K562 (cell line): ENCODE results near the gene CAPN5. TPM values are rescaled to one million over a fixed set of nuclear protein-coding genes. Genes with fewer than 3 reads are reported as not detected.

Source experiments
- ATAC-seq: fragments of 200-7000 bp; cut with Tn5 transposase; 3 replicates; pipeline ENCODE4 v1.9.1; 2020; ENCODE audit warnings: moderate library complexity
- BruUV-seq: library from RNA; stranded (reverse); fragments of 400-500 nt; replicated peaks from 2 replicates; lab custom pipeline; 2021; lab: Mats Ljungman, UMichigan
- CTCF ChIA-PET: fragments of 300-600 bp; formaldehyde crosslinking; extraction: SDS; loops from one replicate; lab custom pipeline; 2021; ENCODE audit warnings: low intra/inter-chr PET ratio; lab: Yijun Ruan, JAX
- POLR2A ChIA-PET: fragments of 300-600, 350-650 bp; sonication (Branson Sonifier 250); formaldehyde crosslinking; extraction: SDS; loops from one replicate; lab custom pipeline; 2021; ENCODE audit warnings: antibody characterized with exemption, inconsistent platforms; lab: Yijun Ruan, JAX
- DNase-seq, 4 experiments: peaks; one replicate each; pipeline versions ENCODE4 v3.0.0 to v3.0.0-alpha.2; 2011 to 2018; ENCODE audit warnings: low spot score in 3 of 4, mixed read lengths in 3 of 4; ENCODE audit errors: extremely low read depth in 1 of 4
- FAIRE-seq: peaks from 2 replicates; lab custom pipeline; 2011; peaks lifted over from hg19 to GRCh38; lab: Jason Lieb, UNC
- H2AFZ ChIP-seq: 2 replicates; pipeline ENCODE4 v1.6.0; 2011; ENCODE audit warnings: low read depth, low read length, control low read depth, inconsistent platforms
- H3K27ac ChIP-seq: fragments of 200-600 bp; 3 replicates; pipeline ENCODE4 v1.8.0; 2011; ENCODE audit warnings: low read depth, mild to moderate bottlenecking, control low read depth, inconsistent platforms, low read length, moderate library complexity, mixed read lengths; ENCODE audit errors: extremely low read depth
- H3K27me3 ChIP-seq, 2 experiments: fragments of 300-600 bp in 1 of 2; 2 replicates in 1 of 2; 3 replicates in 1 of 2; pipeline versions ENCODE4 v1.6.0 to v1.8.0; 2011; ENCODE audit warnings: inconsistent platforms in 2 of 2, low read length in 2 of 2, mild to moderate bottlenecking in 1 of 2, mixed read lengths in 1 of 2, moderate library complexity in 1 of 2; ENCODE audit not compliant: control insufficient read depth in 2 of 2, insufficient read depth in 2 of 2
- H3K36me3 ChIP-seq: fragments of 300-600 bp; 3 replicates; pipeline ENCODE4 v1.8.0; 2011; ENCODE audit warnings: mild to moderate bottlenecking, low read length, inconsistent platforms; ENCODE audit not compliant: control insufficient read depth, insufficient read depth
- H3K4me1 ChIP-seq, 2 experiments: fragments of 200-600 bp in 1 of 2; replicated peaks in 1 of 2; 2 replicates in 1 of 2; 3 replicates in 1 of 2; pipeline versions ENCODE4 v1.5.1 to v1.8.0; 2011; ENCODE audit warnings: inconsistent platforms in 2 of 2, low read length in 2 of 2, mild to moderate bottlenecking in 1 of 2, mixed read lengths in 1 of 2, moderate library complexity in 1 of 2; ENCODE audit not compliant: control insufficient read depth in 2 of 2, insufficient read depth in 2 of 2
- H3K4me2 ChIP-seq: 2 replicates; pipeline ENCODE4 v1.6.1; 2011; ENCODE audit warnings: low read length, control low read depth, inconsistent platforms, mixed read lengths; ENCODE audit not compliant: insufficient read depth
- H3K4me3 ChIP-seq: fragments of 200-600 bp; sonication (generic), shearing (Covaris generic); 2 replicates; pipeline ENCODE4 v1.5.1; 2016; ENCODE audit warnings: control low read depth, inconsistent platforms
- H3K79me2 ChIP-seq: fragments of 200-600 bp; 3 replicates; pipeline ENCODE4 v1.8.0; 2011; ENCODE audit warnings: low read length, inconsistent platforms; ENCODE audit not compliant: control insufficient read depth, insufficient read depth
- H3K9ac ChIP-seq, 2 experiments: 2 replicates each; pipeline versions ENCODE4 v1.6.0 to v1.6.1; 2011; ENCODE audit warnings: low read depth in 2 of 2, low read length in 2 of 2, control low read depth in 1 of 2, inconsistent platforms in 1 of 2, mild to moderate bottlenecking in 1 of 2, mixed read lengths in 1 of 2; ENCODE audit not compliant: insufficient read depth in 1 of 2
- H3K9me1 ChIP-seq: one replicate; pipeline ENCODE4 v1.6.0; 2011; ENCODE audit warnings: inconsistent platforms, mild to moderate bottlenecking, low read length, moderate library complexity; ENCODE audit not compliant: control insufficient read depth, insufficient read depth
- H3K9me3 ChIP-seq: replicated peaks from 2 replicates; pipeline ENCODE4 v1.5.1; 2011; ENCODE audit warnings: low read depth, low read length, inconsistent platforms; ENCODE audit not compliant: control insufficient read depth, insufficient read depth
- H4K20me1 ChIP-seq: replicated peaks from 2 replicates; pipeline ENCODE4 v1.6.1; 2011; ENCODE audit warnings: low read length, inconsistent platforms, mixed read lengths; ENCODE audit not compliant: control insufficient read depth, insufficient read depth
- ADNP ChIP-seq: fragments of 200-800 bp; sonication (Bioruptor generic); IDR thresholded peaks from 2 replicates; pipeline ENCODE4 v1.6.1; 2016; ENCODE audit warnings: missing genetic modification characterization, missing compliant biosample characterization
- EP300 ChIP-seq: IDR thresholded peaks from 2 replicates; pipeline ENCODE4 v1.6.1; 2012; ENCODE audit warnings: low read length, improper control_type of control experiment
- ETS2 ChIP-seq: IDR thresholded peaks from 2 replicates; pipeline ENCODE4 v1.6.1; 2016; ENCODE audit warnings: borderline replicate concordance, missing genetic modification characterization, mild to moderate bottlenecking, moderate library complexity, missing compliant biosample characterization; ENCODE audit not compliant: poor library complexity, severe bottlenecking
- HEY1 ChIP-seq: fragments of 250-450 bp; sonication (Bioruptor Pico); IDR thresholded peaks from 2 replicates; pipeline ENCODE4 v1.5.0; 2020; ENCODE audit warnings: mild to moderate bottlenecking, moderate library complexity, borderline replicate concordance
- MCM7 ChIP-seq, 2 experiments: fragments of 450-650 bp; IDR thresholded peaks; 2 replicates each; pipeline ENCODE4 v1.6.1; 2016 to 2018
- RNF2 ChIP-seq: sonication (generic); IDR thresholded peaks from 2 replicates; pipeline ENCODE4 v1.6.1; 2016
- SETDB1 ChIP-seq: IDR thresholded peaks from one replicate; pipeline ENCODE4 v1.6.1; 2012; ENCODE audit warnings: low read length, control low read depth, inconsistent platforms
- SMAD2 ChIP-seq: fragments of 150-350 bp; IDR thresholded peaks from 2 replicates; pipeline ENCODE4 v1.6.1; 2014; ENCODE audit warnings: low read depth, mild to moderate bottlenecking, low read length
- SP1 ChIP-seq: sonication (generic); formaldehyde crosslinking; IDR thresholded peaks from 2 replicates; pipeline ENCODE4 v1.8.1; 2022; ENCODE audit warnings: mild to moderate bottlenecking, missing genetic modification reagents
- STAT5A ChIP-seq: IDR thresholded peaks from 2 replicates; pipeline ENCODE4 v1.6.1; 2012; ENCODE audit warnings: low read length, inconsistent platforms, borderline replicate concordance
- TOE1 ChIP-seq, 2 experiments: fragments of 450-650 bp in 1 of 2; sonication (generic) in 1 of 2; formaldehyde crosslinking in 1 of 2; IDR thresholded peaks; 2 replicates each; pipeline versions ENCODE4 v1.7.1 to v1.8.0; 2016 to 2022; ENCODE audit warnings: borderline replicate concordance in 2 of 2, mild to moderate bottlenecking in 2 of 2, antibody characterized with exemption in 1 of 2, inconsistent platforms in 1 of 2, low read depth in 1 of 2, missing genetic modification reagents in 1 of 2, moderate library complexity in 1 of 2
- ZNF121 ChIP-seq: sonication (generic); formaldehyde crosslinking; conservative IDR thresholded peaks from 2 replicates; pipeline ENCODE4 v1.8.0; 2022; ENCODE audit warnings: missing genetic modification reagents
- ZNF143 ChIP-seq: sonication (generic); formaldehyde crosslinking; IDR thresholded peaks from 2 replicates; pipeline ENCODE4 v1.9.0; 2022; ENCODE audit warnings: mild to moderate bottlenecking, missing genetic modification reagents
- ZNF695 ChIP-seq: fragments of 450-650 bp; formaldehyde crosslinking; IDR thresholded peaks from 2 replicates; pipeline ENCODE4 v1.4.0; 2020; ENCODE audit warnings: mild to moderate bottlenecking, moderate library complexity
- WGBS: fragments of 100-300 bp; shearing (Covaris generic); methylation state at CpG from one replicate; pipeline ENCODE4 v1.1.6; 2016; ENCODE audit warnings: low coverage, mixed read lengths; ENCODE audit not compliant: insufficient coverage; ENCODE audit errors: missing lambda C conversion rate; 5-methylcytosine and 5-hydroxymethylcytosine counted together
- in situ Hi-C: fragments of 300-500 bp; cut with MboI; formaldehyde crosslinking; loops from 4 replicates; pipeline ENCODE4 v1.15.0; 2018; ENCODE audit warnings: inconsistent platforms, mixed read lengths
- intact Hi-C: fragments of 100-400 bp; cut with micrococcal nuclease; formaldehyde crosslinking; loops from 2 replicates; pipeline ENCODE4 v1.14.2; 2022
- polyA plus RNA-seq, 8 experiments: library from polyadenylated mRNA; depleted of rRNA in 4 of 8; stranded (reverse) in 5 of 8; unstranded in 3 of 8; fragments of >200 nt; fragmentation: Nextera tagmentation in 2 of 8; fragmentation: Illumina TruSeq in 1 of 8; extraction: Ambion mirVana in 2 of 8; extraction: Trizol in 1 of 8; gene quantifications; 2 replicates each; pipeline versions ENCODE4 v1.2.1 to v1.2.3, GENCODE V29; 2011 to 2014; ENCODE audit warnings: inconsistent platforms in 1 of 8, missing spikeins in 1 of 8
- total RNA-seq, 7 experiments: library from RNA; depleted of rRNA in 6 of 7; stranded (reverse); fragments of >200 nt in 6 of 7; fragmentation: Illumina TruSeq in 2 of 7; extraction: Trizol in 2 of 7; gene quantifications; 2 replicates each; pipeline versions ENCODE4 v1.2.1 to v1.2.3, GENCODE V29; 2011 to 2021; ENCODE audit warnings: low replicate concordance in 1 of 7
- TF ChIP-seq, protein P1 (sequence below): fragments of 250-450 bp; sonication (Bioruptor Pico); IDR thresholded peaks from 2 replicates; pipeline ENCODE4 v1.8.0; 2021; ENCODE audit warnings: mild to moderate bottlenecking, moderate library complexity
- TF ChIP-seq, protein P2 (sequence below): fragments of 250-450 bp; sonication (Bioruptor Pico); IDR thresholded peaks from 2 replicates; pipeline ENCODE4 v1.5.1; 2021; ENCODE audit warnings: mild to moderate bottlenecking
- TF ChIP-seq, protein P3 (sequence below): fragments of 450-650 bp; formaldehyde crosslinking; IDR thresholded peaks from 2 replicates; pipeline ENCODE4 v1.4.0; 2022; ENCODE audit warnings: missing genetic modification characterization
- TF ChIP-seq, protein P4 (sequence below): fragments of 450-650 bp; conservative IDR thresholded peaks from 2 replicates; pipeline ENCODE4 v1.6.1; 2016; ENCODE audit warnings: missing genetic modification characterization, low read depth, mild to moderate bottlenecking, missing compliant biosample characterization, moderate library complexity

Gene CAPN5
- total and polyA plus RNA-seq, 9 of the 15 experiments (the other 6 are each of a cell fraction or from before 2014, with no cell fraction given) = 0.04 to 0.44 (median 0.14) TPM; not detected in 2

DNA sequence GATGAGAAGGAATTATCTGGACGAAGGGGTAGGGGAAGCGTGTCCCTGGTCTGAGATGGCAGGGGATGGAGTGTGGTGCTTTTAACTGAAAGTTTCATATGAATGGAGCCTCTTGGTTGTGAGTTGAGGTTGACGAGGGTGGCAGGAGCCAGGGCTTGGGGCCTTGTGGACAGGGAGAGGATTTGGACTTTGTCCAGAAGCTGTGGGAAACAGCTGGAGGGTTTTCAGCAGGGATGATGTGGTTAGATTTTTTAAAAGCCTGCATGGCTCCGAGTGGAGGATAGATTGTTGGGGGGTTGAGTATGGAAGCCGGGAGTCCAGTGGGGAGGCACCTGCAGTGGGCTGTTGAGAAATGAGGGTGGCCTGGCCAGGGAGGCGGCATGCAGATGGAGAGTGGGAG is 86.1 kb downstream of the CAPN5 start:
- Histone ChIP-seq H3K4me2 (no peak overlapping the region), H3K36me3 (no peaks in the 10 kb centered on the region), H3K27ac (no peak overlapping the region), H3K4me3 (no peak overlapping the region), H3K9ac (no peak overlapping the region), H3K79me2 (no peaks in the 10 kb centered on the region), H3K9me3 (no peaks in the 10 kb centered on the region), H3K9me1 (no peaks in the 10 kb centered on the region), H2AFZ (no peak overlapping the region), H3K4me1 (peaks cover 0 to 2% of the 10 kb centered on the region in 2 experiments; a peak in 3 of 5 replicates), H4K20me1 (peaks cover 3% of the 10 kb centered on the region; the same call in 1 of the 2 replicates), H3K27me3 (peaks cover 18 to 86% of the 10 kb centered on the region in 2 experiments; a peak in 4 of 5 replicates)
- FAIRE-seq (no peak), DNase-seq (no peak), ATAC-seq (no peak)
- intact Hi-C loops = no loop called here
- in situ Hi-C loops = no loop called here
- BruUV-seq = no TSS peak
- CTCF ChIA-PET = no interaction called here
- TF ChIP-seq ZNF121 (CRISPR knock-in tag) (no peak), HEY1 (CRISPR knock-in tag) (no peak), SETDB1 (no peak), ADNP (no peak), TOE1 (IDR thresholded peaks at IDR 0.05; ENCODE audit: borderline replicate concordance) (no peak), TOE1 (CRISPR knock-in tag; IDR thresholded peaks at IDR 0.05; ENCODE audit: borderline replicate concordance, low read depth) (no peak), SMAD2 (no peak), ZNF143 (no peak), ZNF695 (CRISPR knock-in tag) (no peak), EP300 (no peak), MCM7 (IDR thresholded peaks at IDR 0.05) (no peak), STAT5A (no peak), SP1 (no peak), ETS2 (tag) (no peak), RNF2 (no peak)
- TF ChIP-seq, protein P1, sequence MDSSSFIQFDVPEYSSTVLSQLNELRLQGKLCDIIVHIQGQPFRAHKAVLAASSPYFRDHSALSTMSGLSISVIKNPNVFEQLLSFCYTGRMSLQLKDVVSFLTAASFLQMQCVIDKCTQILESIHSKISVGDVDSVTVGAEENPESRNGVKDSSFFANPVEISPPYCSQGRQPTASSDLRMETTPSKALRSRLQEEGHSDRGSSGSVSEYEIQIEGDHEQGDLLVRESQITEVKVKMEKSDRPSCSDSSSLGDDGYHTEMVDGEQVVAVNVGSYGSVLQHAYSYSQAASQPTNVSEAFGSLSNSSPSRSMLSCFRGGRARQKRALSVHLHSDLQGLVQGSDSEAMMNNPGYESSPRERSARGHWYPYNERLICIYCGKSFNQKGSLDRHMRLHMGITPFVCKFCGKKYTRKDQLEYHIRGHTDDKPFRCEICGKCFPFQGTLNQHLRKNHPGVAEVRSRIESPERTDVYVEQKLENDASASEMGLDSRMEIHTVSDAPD = no peak
- TF ChIP-seq, protein P2, sequence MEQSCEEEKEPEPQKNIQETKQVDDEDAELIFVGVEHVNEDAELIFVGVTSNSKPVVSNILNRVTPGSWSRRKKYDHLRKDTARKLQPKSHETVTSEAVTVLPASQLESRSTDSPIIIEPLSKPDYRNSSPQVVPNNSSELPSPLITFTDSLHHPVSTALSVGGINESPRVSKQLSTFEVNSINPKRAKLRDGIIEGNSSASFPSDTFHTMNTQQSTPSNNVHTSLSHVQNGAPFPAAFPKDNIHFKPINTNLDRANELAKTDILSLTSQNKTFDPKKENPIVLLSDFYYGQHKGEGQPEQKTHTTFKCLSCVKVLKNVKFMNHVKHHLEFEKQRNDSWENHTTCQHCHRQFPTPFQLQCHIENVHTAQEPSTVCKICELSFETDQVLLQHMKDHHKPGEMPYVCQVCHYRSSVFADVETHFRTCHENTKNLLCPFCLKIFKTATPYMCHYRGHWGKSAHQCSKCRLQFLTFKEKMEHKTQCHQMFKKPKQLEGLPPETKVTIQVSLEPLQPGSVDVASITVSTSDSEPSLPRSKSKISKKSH (CRISPR knock-in tag) = no peak
- TF ChIP-seq, protein P3, sequence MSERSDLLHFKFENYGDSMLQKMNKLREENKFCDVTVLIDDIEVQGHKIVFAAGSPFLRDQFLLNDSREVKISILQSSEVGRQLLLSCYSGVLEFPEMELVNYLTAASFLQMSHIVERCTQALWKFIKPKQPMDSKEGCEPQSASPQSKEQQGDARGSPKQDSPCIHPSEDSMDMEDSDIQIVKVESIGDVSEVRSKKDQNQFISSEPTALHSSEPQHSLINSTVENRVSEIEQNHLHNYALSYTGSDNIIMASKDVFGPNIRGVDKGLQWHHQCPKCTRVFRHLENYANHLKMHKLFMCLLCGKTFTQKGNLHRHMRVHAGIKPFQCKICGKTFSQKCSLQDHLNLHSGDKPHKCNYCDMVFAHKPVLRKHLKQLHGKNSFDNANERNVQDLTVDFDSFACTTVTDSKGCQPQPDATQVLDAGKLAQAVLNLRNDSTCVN (CRISPR knock-in tag) = no peak
- TF ChIP-seq, protein P4, sequence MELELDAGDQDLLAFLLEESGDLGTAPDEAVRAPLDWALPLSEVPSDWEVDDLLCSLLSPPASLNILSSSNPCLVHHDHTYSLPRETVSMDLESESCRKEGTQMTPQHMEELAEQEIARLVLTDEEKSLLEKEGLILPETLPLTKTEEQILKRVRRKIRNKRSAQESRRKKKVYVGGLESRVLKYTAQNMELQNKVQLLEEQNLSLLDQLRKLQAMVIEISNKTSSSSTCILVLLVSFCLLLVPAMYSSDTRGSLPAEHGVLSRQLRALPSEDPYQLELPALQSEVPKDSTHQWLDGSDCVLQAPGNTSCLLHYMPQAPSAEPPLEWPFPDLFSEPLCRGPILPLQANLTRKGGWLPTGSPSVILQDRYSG (tag) = no peak
- POLR2A ChIA-PET = interaction anchor here (0.7 kb wide), 1 partner anchor 9 kb away, joined by 3 read pairs; no protein-coding TSS in a partner anchor
- WGBS = 10% methylated on average over 5 of the region's 6 CpGs
